Panc1 (cell line): ENCODE results near the gene RELL1. TPM values are rescaled to one million over a fixed set of nuclear protein-coding genes. Genes with fewer than 3 reads are reported as not detected.

Experiments
- ATAC-seq: fragments of 200-7000 bp; cut with Tn5 transposase; 2 replicates; pipeline ENCODE4 v1.9.1; 2020; ENCODE audit warnings: mild to moderate bottlenecking, moderate library complexity
- BruUV-seq: library from RNA; stranded (reverse); fragments of 400-500 nt; replicated peaks from 2 replicates; lab custom pipeline; 2021; lab: Mats Ljungman, UMichigan
- CTCF ChIA-PET: fragments of 300-600 bp; sonication (Branson Sonifier 250); formaldehyde crosslinking; loops from one replicate; lab custom pipeline; 2022; ENCODE audit warnings: antibody characterized with exemption; lab: Charles Lee
- POLR2A ChIA-PET: fragments of 300-600 bp; sonication (Branson Sonifier 250); formaldehyde crosslinking; loops from one replicate; lab custom pipeline; 2022; ENCODE audit warnings: antibody characterized with exemption; lab: Charles Lee
- DNase-seq: peaks from one replicate; pipeline ENCODE4 v3.0.0-alpha.2; 2010; ENCODE audit warnings: low read depth, low spot score
- H3K27ac ChIP-seq: 2 replicates; pipeline ENCODE4 v1.5.1; 2011; ENCODE audit warnings: mild to moderate bottlenecking, low read length, inconsistent platforms
- H3K27me3 ChIP-seq: fragments of 200-500 bp; sonication (Bioruptor generic); 2 replicates; pipeline ENCODE4 v1.6.0; 2014; ENCODE audit warnings: low read length, inconsistent platforms; ENCODE audit not compliant: control insufficient read depth, insufficient read depth
- H3K36me3 ChIP-seq: fragments of 200-500 bp; sonication (Bioruptor generic); 2 replicates; pipeline ENCODE4 v1.5.1; 2014; ENCODE audit warnings: inconsistent platforms, mild to moderate bottlenecking, low read length, moderate library complexity; ENCODE audit not compliant: control insufficient read depth, insufficient read depth
- H3K4me1 ChIP-seq: 2 replicates; pipeline ENCODE4 v1.5.1; 2011; ENCODE audit warnings: inconsistent platforms, mild to moderate bottlenecking, low read length, moderate library complexity; ENCODE audit not compliant: control insufficient read depth, insufficient read depth
- H3K4me3 ChIP-seq, 2 experiments: 2 replicates each; pipeline ENCODE4 v1.5.1; 2011 to 2012; ENCODE audit warnings: low read depth in 2 of 2, low read length in 2 of 2, mild to moderate bottlenecking in 2 of 2, inconsistent platforms in 1 of 2, moderate library complexity in 1 of 2
- H3K9me3 ChIP-seq: fragments of 200-500 bp; sonication (Bioruptor generic); 2 replicates; pipeline ENCODE4 v1.5.1; 2014; ENCODE audit warnings: low read depth, mild to moderate bottlenecking, inconsistent platforms, low read length, moderate library complexity; ENCODE audit not compliant: control insufficient read depth, insufficient read depth
- POLR2AphosphoS5 ChIP-seq: IDR thresholded peaks from 2 replicates; pipeline ENCODE4 v1.6.1; 2012; ENCODE audit warnings: mild to moderate bottlenecking, low read depth, low read length, moderate library complexity
- SIN3A ChIP-seq: IDR thresholded peaks from 2 replicates; pipeline ENCODE4 v1.6.1; 2012; ENCODE audit warnings: low read depth, mild to moderate bottlenecking, low read length, moderate library complexity, borderline replicate concordance; ENCODE audit not compliant: insufficient read depth
- TCF7L2 ChIP-seq: IDR thresholded peaks from 2 replicates; pipeline ENCODE4 v1.6.1; 2011; ENCODE audit warnings: mild to moderate bottlenecking, low read depth, low read length, inconsistent platforms
- in situ Hi-C: cut with HindIII; loops from 2 replicates; pipeline ENCODE4 v1.10.0; 2016; ENCODE audit warnings: low sequenced_read_pairs, low pct_unique_long_range_greater_than_20kb
- intact Hi-C: fragments of 100-400 bp; cut with micrococcal nuclease; formaldehyde crosslinking; loops from one replicate; pipeline ENCODE4 v1.10.0; 2022; ENCODE audit not compliant: unreplicated experiment
- total RNA-seq: library from RNA; stranded (reverse); gene quantifications from one replicate; pipeline ENCODE4 v1.2.1, GENCODE V29; 2021; ENCODE audit not compliant: unreplicated experiment
- TF ChIP-seq, protein P1 (sequence below), 2 experiments: IDR thresholded peaks; 2 replicates each; pipeline ENCODE4 v1.6.1; 2011 to 2012; ENCODE audit warnings: low read depth in 2 of 2, control low read depth in 1 of 2, low read length in 1 of 2, mild to moderate bottlenecking in 1 of 2, moderate library complexity in 1 of 2; ENCODE audit not compliant: insufficient read depth in 1 of 2
- TF ChIP-seq, protein P2 (sequence below): fragments of 450-650 bp; IDR thresholded peaks from 2 replicates; pipeline ENCODE4 v1.5.1; 2017; ENCODE audit warnings: mild to moderate bottlenecking

Gene RELL1
- total RNA-seq, 1 experiment from 2014 or later, result 29.1 TPM

DNA sequence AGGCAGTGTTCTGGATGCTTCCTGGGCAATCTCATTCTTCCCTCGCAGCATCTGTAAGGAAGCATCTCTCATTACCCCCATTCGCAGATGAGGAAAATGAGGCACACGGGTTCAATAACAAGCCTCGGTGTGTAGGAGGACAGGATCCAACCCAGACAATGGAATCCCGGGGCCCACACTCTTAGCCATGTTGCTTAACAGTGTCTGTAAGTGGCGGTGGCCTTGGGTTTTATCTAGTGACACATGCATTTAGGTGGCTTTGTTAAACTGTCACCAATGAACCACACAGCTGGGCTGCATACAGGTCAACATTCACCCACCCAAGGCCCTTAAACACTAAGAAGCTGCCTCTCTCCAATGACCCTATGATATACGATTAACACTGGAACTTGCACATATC, 22.6 kb downstream of the RELL1 start:
- peak overlapping the region; percentile 75 for H3K27ac ChIP-seq
- no peak for DNase-seq
- ChIA-PET CTCF (no interaction called here), POLR2A (no interaction called here)
- H3K4me1 ChIP-seq, result peaks cover 66% of the 10 kb centered on the region
- no peak for ATAC-seq
- in situ Hi-C loops, result no loop called here
- H3K4me3 ChIP-seq, result no peak overlapping the region
- no peaks in the 10 kb centered on the region for H3K9me3 ChIP-seq
- TF ChIP-seq, protein P1, sequence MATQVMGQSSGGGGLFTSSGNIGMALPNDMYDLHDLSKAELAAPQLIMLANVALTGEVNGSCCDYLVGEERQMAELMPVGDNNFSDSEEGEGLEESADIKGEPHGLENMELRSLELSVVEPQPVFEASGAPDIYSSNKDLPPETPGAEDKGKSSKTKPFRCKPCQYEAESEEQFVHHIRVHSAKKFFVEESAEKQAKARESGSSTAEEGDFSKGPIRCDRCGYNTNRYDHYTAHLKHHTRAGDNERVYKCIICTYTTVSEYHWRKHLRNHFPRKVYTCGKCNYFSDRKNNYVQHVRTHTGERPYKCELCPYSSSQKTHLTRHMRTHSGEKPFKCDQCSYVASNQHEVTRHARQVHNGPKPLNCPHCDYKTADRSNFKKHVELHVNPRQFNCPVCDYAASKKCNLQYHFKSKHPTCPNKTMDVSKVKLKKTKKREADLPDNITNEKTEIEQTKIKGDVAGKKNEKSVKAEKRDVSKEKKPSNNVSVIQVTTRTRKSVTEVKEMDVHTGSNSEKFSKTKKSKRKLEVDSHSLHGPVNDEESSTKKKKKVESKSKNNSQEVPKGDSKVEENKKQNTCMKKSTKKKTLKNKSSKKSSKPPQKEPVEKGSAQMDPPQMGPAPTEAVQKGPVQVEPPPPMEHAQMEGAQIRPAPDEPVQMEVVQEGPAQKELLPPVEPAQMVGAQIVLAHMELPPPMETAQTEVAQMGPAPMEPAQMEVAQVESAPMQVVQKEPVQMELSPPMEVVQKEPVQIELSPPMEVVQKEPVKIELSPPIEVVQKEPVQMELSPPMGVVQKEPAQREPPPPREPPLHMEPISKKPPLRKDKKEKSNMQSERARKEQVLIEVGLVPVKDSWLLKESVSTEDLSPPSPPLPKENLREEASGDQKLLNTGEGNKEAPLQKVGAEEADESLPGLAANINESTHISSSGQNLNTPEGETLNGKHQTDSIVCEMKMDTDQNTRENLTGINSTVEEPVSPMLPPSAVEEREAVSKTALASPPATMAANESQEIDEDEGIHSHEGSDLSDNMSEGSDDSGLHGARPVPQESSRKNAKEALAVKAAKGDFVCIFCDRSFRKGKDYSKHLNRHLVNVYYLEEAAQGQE (IDR thresholded peaks at IDR 0.05; ENCODE audit: insufficient read depth in 1 of 2, low read depth in 2 of 2, low read length in 1 of 2), result no peak
- TF ChIP-seq TCF7L2 (no peak), SIN3A (no peak), POLR2AphosphoS5 (no peak)
- TF ChIP-seq, protein P2, sequence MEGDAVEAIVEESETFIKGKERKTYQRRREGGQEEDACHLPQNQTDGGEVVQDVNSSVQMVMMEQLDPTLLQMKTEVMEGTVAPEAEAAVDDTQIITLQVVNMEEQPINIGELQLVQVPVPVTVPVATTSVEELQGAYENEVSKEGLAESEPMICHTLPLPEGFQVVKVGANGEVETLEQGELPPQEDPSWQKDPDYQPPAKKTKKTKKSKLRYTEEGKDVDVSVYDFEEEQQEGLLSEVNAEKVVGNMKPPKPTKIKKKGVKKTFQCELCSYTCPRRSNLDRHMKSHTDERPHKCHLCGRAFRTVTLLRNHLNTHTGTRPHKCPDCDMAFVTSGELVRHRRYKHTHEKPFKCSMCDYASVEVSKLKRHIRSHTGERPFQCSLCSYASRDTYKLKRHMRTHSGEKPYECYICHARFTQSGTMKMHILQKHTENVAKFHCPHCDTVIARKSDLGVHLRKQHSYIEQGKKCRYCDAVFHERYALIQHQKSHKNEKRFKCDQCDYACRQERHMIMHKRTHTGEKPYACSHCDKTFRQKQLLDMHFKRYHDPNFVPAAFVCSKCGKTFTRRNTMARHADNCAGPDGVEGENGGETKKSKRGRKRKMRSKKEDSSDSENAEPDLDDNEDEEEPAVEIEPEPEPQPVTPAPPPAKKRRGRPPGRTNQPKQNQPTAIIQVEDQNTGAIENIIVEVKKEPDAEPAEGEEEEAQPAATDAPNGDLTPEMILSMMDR, result no peak
- BruUV-seq, result no TSS peak
- intact Hi-C loops, result no loop called here
- no peaks in the 10 kb centered on the region for H3K36me3 ChIP-seq
- H3K27me3 ChIP-seq, result no peaks in the 10 kb centered on the region

DNA sequence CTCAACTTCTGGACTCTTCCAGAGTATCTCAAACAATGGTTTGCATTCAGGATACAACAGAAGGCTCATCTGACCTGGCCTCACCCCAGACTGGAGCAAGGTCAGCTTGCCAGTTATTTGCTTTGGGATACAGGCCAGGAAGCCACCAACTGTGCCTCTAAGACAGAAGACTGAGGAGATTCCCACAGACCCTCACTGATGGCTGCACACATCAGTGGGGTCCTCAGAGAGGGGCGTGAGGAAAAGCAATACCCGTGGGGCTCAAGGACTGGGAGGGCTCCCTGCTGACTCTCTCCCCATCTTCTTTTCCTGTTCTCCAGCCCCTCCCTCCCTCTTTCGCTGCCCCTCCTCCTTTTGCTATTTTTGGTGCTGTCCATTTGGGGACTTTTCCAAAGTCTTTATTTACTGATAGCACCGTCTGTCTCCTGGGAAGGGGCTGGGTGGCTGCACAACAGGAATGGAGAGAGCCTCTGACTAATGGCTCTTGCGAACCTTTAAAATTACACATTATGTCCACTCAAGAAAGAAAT, 23.2 kb downstream of the RELL1 start:
- no TSS peak for BruUV-seq
- H3K4me1 ChIP-seq, result peaks cover 66% of the 10 kb centered on the region
- in situ Hi-C loops (no loop called here), intact Hi-C loops (no loop called here)
- DNase-seq, result no peak
- no peaks in the 10 kb centered on the region for H3K36me3 ChIP-seq
- TF ChIP-seq SIN3A, result no peak
- H3K9me3 ChIP-seq, result no peaks in the 10 kb centered on the region
- ChIA-PET POLR2A (no interaction called here), CTCF (no interaction called here)
- peak; percentile 35; the same call in 1 of the 2 replicates for ATAC-seq
- H3K27ac ChIP-seq, result peak overlapping the region; percentile 75
- peak overlapping the region in 1 of 2 experiments; percentile 24; a peak in 2 of 4 replicates for H3K4me3 ChIP-seq
- H3K27me3 ChIP-seq, result no peaks in the 10 kb centered on the region

DNA sequence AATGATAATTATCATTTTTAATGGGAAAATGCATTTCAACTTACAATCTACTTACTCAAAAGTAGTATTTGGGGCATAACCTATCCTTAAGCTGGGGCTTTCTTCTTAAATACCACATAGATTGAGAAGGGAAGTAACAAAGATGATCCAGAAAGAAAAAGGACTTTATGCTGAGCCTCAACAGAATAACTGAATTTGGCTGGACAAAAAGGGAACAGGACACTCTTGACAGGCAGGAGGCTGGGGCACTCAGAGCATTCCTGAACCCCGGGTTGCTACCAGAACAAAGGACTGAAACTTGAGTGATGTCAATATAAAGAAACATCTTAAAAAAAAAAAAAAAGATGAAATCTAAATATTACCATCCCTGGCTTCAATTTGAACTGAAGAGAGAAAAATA, 23.9 kb downstream of the RELL1 start:
- intact Hi-C loops, result no loop called here
- Histone ChIP-seq H3K9me3 (no peaks in the 10 kb centered on the region), H3K36me3 (no peaks in the 10 kb centered on the region), H3K27ac (peak overlapping the region; percentile 63), H3K4me3 (no peak overlapping the region), H3K27me3 (no peaks in the 10 kb centered on the region), H3K4me1 (peaks cover 60% of the 10 kb centered on the region)
- TF ChIP-seq SIN3A (no peak), POLR2AphosphoS5 (no peak), TCF7L2 (no peak)
- TF ChIP-seq, protein P1 (IDR thresholded peaks at IDR 0.05; ENCODE audit: insufficient read depth in 1 of 2, low read depth in 2 of 2, low read length in 1 of 2), result no peak
- TF ChIP-seq, protein P2, result no peak
- no peak for DNase-seq
- no TSS peak for BruUV-seq
- ATAC-seq, result no peak
- CTCF ChIA-PET, result interaction anchor here (0.6 kb wide), 1 partner anchor 128 kb away, joined by 3 read pairs; no protein-coding TSS in a partner anchor
- POLR2A ChIA-PET, result no interaction called here
- in situ Hi-C loops, result no loop called here
